PC-3 (cell line): Measurements from ENCODE around the gene NSFL1C. TPM values are rescaled to one million over a fixed set of nuclear protein-coding genes. Genes with fewer than 3 reads are reported as not detected.

Experiments
- ATAC-seq: fragments of 200-7000 bp; cut with Tn5 transposase; 2 replicates; pipeline ENCODE4 v1.9.1; 2020; ENCODE audit warnings: mild to moderate bottlenecking, moderate library complexity
- BruUV-seq: library from RNA; stranded (reverse); fragments of 400-500 nt; replicated peaks from 2 replicates; lab custom pipeline; 2021; lab: Mats Ljungman, UMichigan
- CTCF ChIA-PET: fragments of 300-600 bp; sonication (Branson Sonifier 250); formaldehyde crosslinking; loops from one replicate; lab custom pipeline; 2022; ENCODE audit warnings: antibody characterized with exemption; lab: Charles Lee
- POLR2A ChIA-PET: fragments of 300-600 bp; sonication (Branson Sonifier 250); formaldehyde crosslinking; loops from one replicate; lab custom pipeline; 2022; ENCODE audit warnings: antibody characterized with exemption; ENCODE audit not compliant: unreplicated experiment; lab: Charles Lee
- DNase-seq: peaks from one replicate; pipeline ENCODE4 v3.0.0-alpha.2; 2015
- H2AFZ ChIP-seq: fragments of 300-600 bp; sonication (generic); 2 replicates; pipeline ENCODE4 v1.6.0; 2016; ENCODE audit warnings: antibody characterized with exemption, low read length
- H3F3A ChIP-seq: fragments of 300-600 bp; sonication (generic); one replicate; pipeline ENCODE4 v1.6.0; 2017; ENCODE audit warnings: antibody characterized with exemption, low read length, control low read depth, mild to moderate bottlenecking; ENCODE audit not compliant: unreplicated experiment
- H3K27ac ChIP-seq: fragments of 300-600 bp; sonication (generic); 2 replicates; pipeline ENCODE4 v1.5.1; 2016; ENCODE audit warnings: mild to moderate bottlenecking, low read length
- H3K27me3 ChIP-seq: fragments of 300-600 bp; sonication (generic); 2 replicates; pipeline ENCODE4 v1.6.1; 2016; ENCODE audit warnings: low read length, mixed read lengths
- H3K36me3 ChIP-seq: fragments of 300-600 bp; sonication (generic); 2 replicates; pipeline ENCODE4 v1.6.1; 2016; ENCODE audit warnings: low read depth, mixed run types, low read length, mixed read lengths
- H3K4me1 ChIP-seq: fragments of 300-600 bp; sonication (generic); 2 replicates; pipeline ENCODE4 v1.5.1; 2016; ENCODE audit warnings: low read length; ENCODE audit not compliant: insufficient read depth
- H3K4me2 ChIP-seq: fragments of 300-600 bp; sonication (generic); 2 replicates; pipeline ENCODE4 v1.6.0; 2016; ENCODE audit warnings: low read length
- H3K4me3 ChIP-seq: fragments of 300-600 bp; sonication (generic); 2 replicates; pipeline ENCODE4 v1.5.1; 2016; ENCODE audit warnings: mild to moderate bottlenecking, low read length, mixed read lengths
- H3K79me2 ChIP-seq: fragments of 300-600 bp; sonication (generic); 2 replicates; pipeline ENCODE4 v1.6.1; 2017; ENCODE audit warnings: low read length, mixed read lengths
- H3K9ac ChIP-seq: fragments of 300-600 bp; sonication (generic); 2 replicates; pipeline ENCODE4 v1.6.0; 2016; ENCODE audit warnings: mild to moderate bottlenecking, low read length
- H3K9me2 ChIP-seq: fragments of 300-600 bp; sonication (generic); replicated peaks from 2 replicates; pipeline ENCODE4 v1.6.1; 2016; ENCODE audit warnings: mixed run types, low read length, mixed read lengths
- H3K9me3 ChIP-seq: fragments of 300-600 bp; sonication (generic); 2 replicates; pipeline ENCODE4 v1.6.1; 2016; ENCODE audit warnings: low read length, mixed read lengths
- H4K20me1 ChIP-seq: fragments of 300-600 bp; sonication (generic); 2 replicates; pipeline ENCODE4 v1.6.1; 2016; ENCODE audit warnings: low read length, mixed read lengths
- EZH2 ChIP-seq: fragments of 300-600 bp; sonication (generic); IDR thresholded peaks from one replicate; pipeline ENCODE4 v1.6.1; 2017; ENCODE audit warnings: antibody characterized with exemption, mild to moderate bottlenecking, low read length; ENCODE audit not compliant: unreplicated experiment
- EZH2phosphoT487 ChIP-seq: fragments of 300-600 bp; sonication (generic); IDR thresholded peaks from 2 replicates; pipeline ENCODE4 v1.6.1; 2018; ENCODE audit warnings: mild to moderate bottlenecking, antibody characterized with exemption, low read length, borderline replicate concordance
- intact Hi-C: fragments of 100-400 bp; cut with micrococcal nuclease; formaldehyde crosslinking; loops from 2 replicates; pipeline ENCODE4 v1.9.0; 2023
- total RNA-seq: library from RNA; depleted of rRNA; stranded (reverse); fragments of >200 nt; gene quantifications from 2 replicates; pipeline ENCODE4 v1.2.3, GENCODE V29; 2014
- TF ChIP-seq, protein P1 (sequence below): fragments of 300-600 bp; sonication (generic); conservative IDR thresholded peaks from 2 replicates; pipeline ENCODE4 v1.5.1; 2017; ENCODE audit warnings: antibody characterized with exemption, low read depth, mild to moderate bottlenecking, low read length

The NSFL1C gene
- total RNA-seq, 1 experiment from 2014 or later: 170 TPM

GRCh38 chr20:1494436-1494835 lies 27.8 kb upstream of the NSFL1C start:
- no peaks in the 10 kb centered on the region for H3K27me3 ChIP-seq
- no peak overlapping the region for H3K4me3 ChIP-seq
- TF ChIP-seq EZH2phosphoT487 (no peak), EZH2 (no peak)
- TF ChIP-seq, protein P1, sequence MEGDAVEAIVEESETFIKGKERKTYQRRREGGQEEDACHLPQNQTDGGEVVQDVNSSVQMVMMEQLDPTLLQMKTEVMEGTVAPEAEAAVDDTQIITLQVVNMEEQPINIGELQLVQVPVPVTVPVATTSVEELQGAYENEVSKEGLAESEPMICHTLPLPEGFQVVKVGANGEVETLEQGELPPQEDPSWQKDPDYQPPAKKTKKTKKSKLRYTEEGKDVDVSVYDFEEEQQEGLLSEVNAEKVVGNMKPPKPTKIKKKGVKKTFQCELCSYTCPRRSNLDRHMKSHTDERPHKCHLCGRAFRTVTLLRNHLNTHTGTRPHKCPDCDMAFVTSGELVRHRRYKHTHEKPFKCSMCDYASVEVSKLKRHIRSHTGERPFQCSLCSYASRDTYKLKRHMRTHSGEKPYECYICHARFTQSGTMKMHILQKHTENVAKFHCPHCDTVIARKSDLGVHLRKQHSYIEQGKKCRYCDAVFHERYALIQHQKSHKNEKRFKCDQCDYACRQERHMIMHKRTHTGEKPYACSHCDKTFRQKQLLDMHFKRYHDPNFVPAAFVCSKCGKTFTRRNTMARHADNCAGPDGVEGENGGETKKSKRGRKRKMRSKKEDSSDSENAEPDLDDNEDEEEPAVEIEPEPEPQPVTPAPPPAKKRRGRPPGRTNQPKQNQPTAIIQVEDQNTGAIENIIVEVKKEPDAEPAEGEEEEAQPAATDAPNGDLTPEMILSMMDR: no peak
- no peaks in the 10 kb centered on the region for H3K9me3 ChIP-seq
- no TSS peak for BruUV-seq
- peaks cover 26% of the 10 kb centered on the region for H3K4me1 ChIP-seq
- intact Hi-C loops: no loop called here
- no peak for ATAC-seq
- CTCF ChIA-PET: no interaction called here
- H4K20me1 ChIP-seq: no peaks in the 10 kb centered on the region
- no peaks in the 10 kb centered on the region for H3F3A ChIP-seq
- no peaks in the 10 kb centered on the region for H3K36me3 ChIP-seq
- POLR2A ChIA-PET: no interaction called here
- H3K9me2 ChIP-seq: no peaks in the 10 kb centered on the region
- H3K9ac ChIP-seq: no peak overlapping the region
- H3K4me2 ChIP-seq: no peak overlapping the region
- H3K79me2 ChIP-seq: no peaks in the 10 kb centered on the region
- DNase-seq: no peak
- no peak overlapping the region for H2AFZ ChIP-seq
- no peak overlapping the region for H3K27ac ChIP-seq

DNA sequence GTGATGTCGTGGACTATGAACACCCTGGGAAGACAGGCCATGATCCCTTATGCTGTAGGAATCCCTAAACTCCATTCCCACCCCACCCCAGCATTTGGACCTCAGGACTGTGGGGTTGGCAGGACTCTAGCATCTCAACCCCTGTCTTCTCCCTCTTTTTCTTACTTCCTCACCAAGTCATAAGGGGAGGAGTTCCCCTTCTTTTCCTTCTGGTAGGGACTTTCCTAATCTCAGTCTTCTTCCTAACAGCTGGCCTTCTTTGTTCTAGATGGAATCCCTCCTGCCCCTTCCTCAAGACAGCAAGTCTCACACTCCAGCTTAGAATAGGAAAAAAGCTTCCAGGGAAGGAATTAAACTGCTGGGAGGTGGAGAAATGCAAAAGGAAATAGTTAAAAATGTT lies 26.9 kb upstream of the NSFL1C start:
- Histone ChIP-seq H2AFZ (no peak overlapping the region), H3K79me2 (no peaks in the 10 kb centered on the region), H4K20me1 (no peaks in the 10 kb centered on the region), H3F3A (no peaks in the 10 kb centered on the region), H3K9me2 (no peaks in the 10 kb centered on the region), H3K4me3 (no peak overlapping the region), H3K4me1 (peaks cover 33% of the 10 kb centered on the region), H3K9ac (no peak overlapping the region), H3K9me3 (no peaks in the 10 kb centered on the region), H3K27me3 (no peaks in the 10 kb centered on the region), H3K36me3 (no peaks in the 10 kb centered on the region), H3K4me2 (no peak overlapping the region), H3K27ac (no peak overlapping the region)
- no TSS peak for BruUV-seq
- intact Hi-C loops: no loop called here
- DNase-seq (no peak), ATAC-seq (no peak)
- TF ChIP-seq EZH2 (no peak), EZH2phosphoT487 (no peak)
- TF ChIP-seq, protein P1: no peak
- CTCF ChIA-PET: interaction anchor here (0.6 kb wide), 1 partner anchor 588 kb away, joined by 4 read pairs; no protein-coding TSS in a partner anchor
- POLR2A ChIA-PET: no interaction called here

DNA sequence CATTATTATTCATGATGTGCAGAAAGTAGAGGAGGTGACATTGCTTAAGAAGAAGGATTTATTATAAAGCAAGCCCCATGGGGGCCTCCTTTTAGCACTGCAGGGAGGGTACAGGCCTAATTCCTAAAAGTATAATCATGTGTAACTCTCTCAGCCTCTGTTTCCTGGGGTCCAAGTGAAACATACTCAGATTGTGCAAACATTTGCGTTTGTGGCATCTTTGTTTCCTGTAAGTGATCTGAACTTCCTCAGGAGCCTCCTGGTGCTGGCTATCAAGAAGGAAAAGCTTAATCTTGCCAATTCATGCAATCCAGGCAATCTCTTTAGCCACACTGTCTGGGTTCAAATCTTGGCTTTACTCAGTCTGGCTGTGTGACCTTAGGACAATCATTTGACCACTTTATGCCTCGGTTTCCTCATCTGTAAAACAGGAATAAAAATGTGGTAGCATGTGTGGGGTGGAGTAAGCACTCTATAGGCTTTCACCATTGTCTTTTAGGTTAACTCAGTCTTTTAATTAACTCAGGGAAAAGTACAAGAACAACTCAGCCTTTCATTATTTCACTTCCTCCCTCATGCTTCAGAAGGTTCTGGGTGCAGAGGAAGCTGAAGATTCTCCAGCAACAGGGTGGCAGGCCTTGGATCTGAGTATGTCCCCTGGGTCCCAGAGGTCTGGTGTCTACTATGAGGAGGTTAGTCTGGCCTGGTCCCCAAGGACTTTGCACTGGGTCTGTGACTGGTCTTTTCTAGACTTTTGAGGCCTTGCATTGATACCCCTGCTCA lies 25.4 kb upstream of the NSFL1C start:
- intact Hi-C loops: no loop called here
- DNase-seq (peak; percentile 32), ATAC-seq (peak; percentile 41)
- H4K20me1 ChIP-seq: no peaks in the 10 kb centered on the region
- no peaks in the 10 kb centered on the region for H3K9me2 ChIP-seq
- H3K9ac ChIP-seq: no peak overlapping the region
- no peak overlapping the region for H3K4me3 ChIP-seq
- H3K4me1 ChIP-seq: peaks cover 33% of the 10 kb centered on the region
- no peaks in the 10 kb centered on the region for H3K79me2 ChIP-seq
- H3K9me3 ChIP-seq: no peaks in the 10 kb centered on the region
- no peaks in the 10 kb centered on the region for H3F3A ChIP-seq
- no peak overlapping the region for H3K4me2 ChIP-seq
- H3K36me3 ChIP-seq: no peaks in the 10 kb centered on the region
- CTCF ChIA-PET: no interaction called here
- no peak overlapping the region for H3K27ac ChIP-seq
- TF ChIP-seq EZH2phosphoT487 (no peak), EZH2 (no peak)
- TF ChIP-seq, protein P1: no peak
- BruUV-seq: no TSS peak
- no peaks in the 10 kb centered on the region for H3K27me3 ChIP-seq
- 0 out of 2 replicates have a peak overlapping the region, but pooled peaks have one; percentile 16 for H2AFZ ChIP-seq
- POLR2A ChIA-PET: no interaction called here
